HG02970 (cell line): Measurements from ENCODE around the gene ZYG11A.
"Not testable (repeated sequence)": the region's sequence is repeated elsewhere in the genome, so short reads cannot be mapped to it uniquely, and the experiment has no call there.

Experiments used
- ATAC-seq: cut with Tn5 transposase; IDR thresholded peaks from one replicate; pipeline ENCODE4 v1.9.1; 2021; ENCODE audit warnings: mild to moderate bottlenecking, moderate library complexity, moderate number of reproducible peaks; ENCODE audit not compliant: unreplicated experiment, low FRiP score

The ZYG11A gene

DNA sequence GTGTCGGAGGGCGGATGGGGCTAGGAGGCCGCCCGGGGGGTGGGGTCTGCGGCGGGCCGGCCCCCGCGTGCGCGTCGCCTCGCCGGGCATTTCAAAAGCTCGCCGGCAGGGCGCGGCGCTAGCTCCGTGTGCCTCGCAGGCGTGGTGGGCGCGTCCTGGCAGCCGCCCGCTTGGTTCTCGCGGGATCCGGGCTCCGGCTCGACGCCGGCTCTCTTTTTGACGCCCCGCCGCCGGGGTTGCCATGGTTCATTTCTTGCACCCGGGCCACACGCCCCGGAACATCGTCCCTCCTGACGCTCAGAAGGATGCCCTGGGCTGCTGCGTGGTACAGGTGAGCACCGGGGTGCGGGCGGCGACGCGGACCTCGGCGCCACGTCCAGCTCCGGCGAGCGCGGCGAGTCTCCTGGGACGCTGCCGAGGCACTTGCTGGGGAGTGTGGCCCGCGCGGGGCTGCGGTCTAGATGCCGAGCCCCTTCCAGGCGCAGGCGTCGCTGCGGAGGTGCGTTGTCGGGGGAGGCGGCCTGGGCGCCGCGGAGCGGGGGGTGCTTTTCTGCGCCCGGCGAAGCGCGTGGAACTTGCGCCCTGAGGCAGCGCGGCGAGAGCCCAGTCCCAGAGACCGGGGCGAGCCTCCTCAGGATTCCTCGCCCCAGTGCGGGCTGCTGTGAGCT, at the start of gene ZYG11A:
Gene ZYG11A (plus strand): TSS at position 118 of the 668 bp plus-strand sequence. CDS start 124 bp downstream, at position 242.
- ATAC-seq: peak; percentile 59

DNA sequence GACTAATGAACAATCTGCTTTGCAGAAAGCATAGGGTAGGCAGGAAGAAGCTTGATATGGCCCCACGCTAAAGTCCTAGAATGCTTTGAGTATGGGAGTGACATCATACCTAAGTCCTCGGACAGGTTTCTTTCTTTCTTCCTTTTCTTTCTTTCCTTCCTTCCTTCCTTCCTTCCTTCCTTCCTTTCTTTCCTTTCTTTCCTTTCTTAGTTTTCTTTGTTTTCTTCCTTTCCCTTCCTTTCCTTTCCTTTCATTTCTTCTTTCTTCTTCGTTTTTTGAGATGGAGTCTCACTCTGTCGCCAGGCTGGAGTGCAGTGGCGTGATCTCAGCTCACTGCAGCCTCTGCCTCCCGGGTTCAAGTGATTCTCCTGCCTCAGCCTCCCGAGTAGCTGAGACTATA, 48.8 kb upstream of the ZYG11A start:
- not testable (repeated sequence) for ATAC-seq

DNA sequence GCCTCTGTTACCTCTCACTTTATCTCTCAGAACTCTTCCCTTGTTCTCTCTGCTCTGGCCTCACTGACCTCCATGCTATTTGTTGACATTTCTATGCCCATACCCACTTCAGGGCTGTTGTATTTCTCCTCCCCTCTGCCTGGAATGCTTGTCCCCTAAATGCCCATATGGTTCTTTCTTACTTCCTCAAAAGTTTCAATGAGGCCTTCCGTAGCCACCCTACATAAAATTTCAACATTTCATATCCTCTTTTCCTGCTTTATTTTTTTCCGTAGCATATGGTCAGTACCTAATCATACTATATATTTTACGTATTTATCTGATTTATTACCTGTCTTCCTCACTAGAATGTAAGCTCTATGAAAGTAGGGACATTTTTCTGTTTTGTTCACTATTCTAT, 47.1 kb upstream of the ZYG11A start:
- no peak for ATAC-seq

GRCh38 chr1:52798331-52798730, 44.2 kb upstream of the ZYG11A start:
- ATAC-seq: no peak

GRCh38 chr1:52801011-52801410, 41.5 kb upstream of the ZYG11A start:
- no peak for ATAC-seq

- ATAC-seq: not testable (repeated sequence)
These were observed 38.5 kb upstream of the ZYG11A start for GRCh38 chr1:52804083-52804482.

- no peak for ATAC-seq
These were observed 28.1 kb upstream of the ZYG11A start for GRCh38 chr1:52814465-52814864.

GRCh38 chr1:52820830-52821229, 21.7 kb upstream of the ZYG11A start:
- ATAC-seq: not testable (repeated sequence)

DNA sequence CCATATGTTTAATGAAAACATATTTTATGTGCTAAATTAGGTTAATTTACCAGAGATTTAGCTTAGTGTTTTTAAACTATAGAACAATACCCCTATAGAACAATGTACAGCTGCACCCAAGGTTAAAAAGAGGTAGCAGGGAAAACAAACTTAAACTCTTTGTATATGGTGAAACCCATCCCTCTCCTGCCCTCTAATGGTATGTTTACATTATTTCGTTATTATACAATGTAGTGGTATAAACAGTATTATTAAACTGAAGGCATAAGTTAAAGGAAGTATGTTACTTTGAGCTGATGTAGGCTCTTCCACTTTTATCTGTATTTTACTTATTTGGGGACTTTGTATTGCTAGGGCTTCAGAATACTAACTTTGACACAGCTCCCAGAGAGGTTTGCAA, 16.7 kb upstream of the ZYG11A start:
- ATAC-seq: no peak

DNA sequence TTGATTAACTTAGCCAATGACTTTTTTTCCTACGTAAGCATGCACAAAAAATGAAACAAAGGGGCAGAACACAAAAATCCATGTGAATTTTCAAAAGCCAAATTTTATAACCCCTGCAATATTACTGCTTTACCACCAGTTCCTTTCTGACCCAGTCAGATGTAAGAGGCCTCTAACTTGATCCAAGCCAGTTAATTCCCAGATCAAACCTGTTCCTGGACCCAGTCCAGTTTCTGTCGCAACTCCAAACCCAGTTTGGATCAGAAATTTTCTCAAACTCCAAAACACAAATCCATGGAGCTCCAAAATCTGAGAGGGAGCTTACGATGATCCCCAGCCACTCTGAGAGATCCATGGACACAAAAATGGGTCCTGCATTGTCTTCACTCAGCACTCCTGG, 7.8 kb upstream of the ZYG11A start:
- no peak for ATAC-seq

DNA sequence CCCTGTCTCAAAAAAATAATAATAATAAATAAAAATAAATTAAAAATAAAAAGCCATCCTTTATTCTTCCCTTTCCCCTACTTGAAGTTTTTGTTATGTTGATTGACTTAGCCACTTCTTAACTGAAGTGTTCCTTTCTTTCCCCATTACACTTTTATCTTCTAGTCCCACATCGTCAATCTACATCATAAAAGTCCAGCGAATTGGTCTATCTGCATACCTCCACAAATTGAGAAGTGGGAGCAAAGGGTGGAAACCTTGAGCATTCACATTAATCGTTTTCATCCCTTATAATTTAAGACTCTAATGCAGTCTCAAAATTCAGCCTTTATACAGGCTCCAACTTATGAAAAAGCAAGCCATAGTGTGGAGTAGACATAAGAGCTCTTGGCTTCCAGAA, 6.5 kb upstream of the ZYG11A start:
- ATAC-seq: no peak

DNA sequence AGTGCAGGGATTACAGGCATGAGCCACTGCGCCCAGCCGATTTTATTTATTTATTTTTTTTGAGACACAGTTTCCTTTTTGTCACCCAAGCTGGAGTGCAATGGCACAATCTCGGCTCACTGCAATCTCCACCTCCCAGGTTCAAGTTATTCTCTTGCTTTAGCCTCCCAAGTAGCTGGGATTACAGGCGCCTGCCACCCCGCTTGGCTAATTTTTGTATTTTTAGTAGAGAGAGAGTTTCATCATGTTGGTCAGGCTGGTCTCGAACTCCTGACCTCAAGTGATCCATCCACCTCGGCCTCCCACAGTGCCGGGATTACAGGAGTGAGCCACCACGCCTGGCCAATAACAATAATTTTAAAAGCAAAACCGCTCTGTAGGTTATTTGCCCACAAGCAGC, 3.4 kb upstream of the ZYG11A start:
- ATAC-seq: not testable (repeated sequence)

DNA sequence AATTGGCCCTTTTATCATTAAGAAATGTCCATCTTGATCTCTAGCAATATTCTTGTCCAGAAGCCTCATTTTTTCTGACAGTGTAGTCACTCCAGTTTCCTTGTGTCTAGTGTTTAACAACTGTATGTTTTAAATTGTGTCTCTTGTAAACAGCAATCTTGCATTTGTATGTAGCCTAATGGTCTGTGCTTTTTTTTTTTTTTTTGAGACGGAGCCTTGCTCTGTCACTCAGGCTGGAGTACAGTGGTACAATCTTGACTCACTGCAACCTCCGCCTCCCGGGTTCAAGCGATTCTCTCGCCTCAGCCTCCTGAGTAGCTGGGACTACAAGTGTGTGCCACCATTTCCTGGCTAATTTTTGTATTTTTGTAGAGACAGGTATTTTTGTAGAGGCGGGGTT, 2.6 kb downstream of the ZYG11A start:
- ATAC-seq: not testable (repeated sequence)

DNA sequence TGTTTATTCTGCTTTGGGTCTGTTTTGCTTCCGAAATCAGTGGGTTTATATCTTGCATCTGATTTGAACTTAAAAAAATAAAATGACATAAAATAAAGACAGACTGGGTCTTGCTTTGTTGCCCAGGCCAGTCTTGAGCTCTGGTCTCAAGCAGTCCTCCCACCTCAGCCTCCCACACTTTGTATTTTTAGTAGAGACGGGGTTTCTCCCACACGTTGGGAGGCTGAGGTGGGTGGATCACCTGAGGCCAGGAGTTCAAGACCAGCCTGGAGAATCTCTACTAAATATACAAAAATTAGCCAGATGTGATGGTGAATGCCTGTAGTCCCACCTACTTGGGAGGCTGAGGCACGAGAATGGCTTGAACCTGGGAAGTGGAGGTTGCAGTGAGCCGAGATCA, 5.9 kb downstream of the ZYG11A start:
- no peak for ATAC-seq

DNA sequence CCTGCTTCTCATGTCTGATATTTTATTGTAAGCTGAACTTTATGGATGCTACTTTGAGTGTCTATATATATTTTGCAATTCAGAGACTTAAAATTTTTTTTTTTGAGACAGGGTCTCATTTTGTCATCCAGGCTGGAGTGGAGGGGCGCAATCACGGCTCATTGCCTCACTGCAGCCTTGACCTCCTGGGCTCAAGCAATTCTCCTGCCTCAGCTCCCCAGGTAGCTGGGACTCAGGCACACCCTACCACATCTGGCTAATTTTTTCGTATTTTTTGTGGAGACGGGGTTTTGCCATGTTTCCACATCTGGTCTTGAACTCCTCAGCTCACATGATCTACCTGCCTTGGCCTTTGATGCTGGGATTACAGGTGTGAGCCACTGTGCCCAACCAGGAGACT, 8.4 kb downstream of the ZYG11A start:
- no peak for ATAC-seq

DNA sequence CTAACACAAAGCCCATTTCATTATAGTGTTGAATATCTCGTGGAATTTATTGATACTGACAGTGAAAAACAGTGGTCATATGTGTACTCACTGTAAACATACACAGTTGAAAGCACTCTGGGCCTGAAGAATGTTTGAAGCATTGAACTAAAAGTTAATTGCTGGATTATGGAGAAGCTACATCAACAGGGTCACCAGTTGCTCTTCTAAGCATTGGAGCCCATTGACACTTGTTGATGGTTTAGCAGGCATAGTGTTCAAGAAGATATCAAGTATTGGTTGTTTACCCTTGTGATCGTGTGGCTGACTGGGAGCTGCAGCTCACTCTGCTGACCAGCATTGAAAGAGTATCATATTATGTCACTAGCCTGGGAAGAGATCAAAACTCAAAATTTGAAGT, 10.3 kb downstream of the ZYG11A start:
- ATAC-seq: no peak

DNA sequence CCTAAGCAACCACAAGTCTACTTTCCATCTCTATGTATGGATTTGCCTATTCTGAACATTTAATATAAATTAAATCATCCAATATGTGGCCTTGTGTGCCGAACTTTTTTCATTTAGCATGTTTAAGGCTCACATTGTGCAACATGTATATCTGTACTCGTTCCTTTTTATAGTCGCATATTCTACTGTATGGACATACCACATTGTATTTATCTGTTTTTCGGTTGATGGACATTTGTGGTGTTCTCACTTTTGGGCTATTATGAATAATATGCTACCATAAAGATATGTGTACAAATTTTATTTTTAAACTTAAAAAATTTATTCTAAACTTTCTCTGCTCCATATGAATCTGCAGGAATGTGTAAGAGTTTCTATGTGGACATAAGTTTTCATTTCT, 13.0 kb downstream of the ZYG11A start:
- ATAC-seq: no peak

GRCh38 chr1:52856026-52856425, 13.5 kb downstream of the ZYG11A start:
- ATAC-seq: no peak

DNA sequence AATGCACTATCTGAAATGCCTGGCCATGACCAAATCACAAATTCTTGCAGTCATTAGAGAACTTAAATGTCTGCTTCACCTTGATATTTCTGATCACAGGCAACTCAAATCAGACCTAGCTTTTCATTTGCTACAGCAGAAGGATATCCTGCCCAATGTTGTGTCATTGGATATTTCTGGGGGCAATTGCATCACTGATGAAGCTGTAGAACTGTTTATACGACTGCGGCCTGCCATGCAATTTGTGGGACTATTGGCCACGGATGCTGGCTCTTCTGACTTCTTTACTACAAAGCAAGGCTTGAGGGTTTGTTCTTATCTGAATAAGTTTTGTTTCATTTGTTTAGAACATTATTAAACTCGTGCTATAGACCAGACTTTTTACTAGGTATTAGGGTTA, 14.9 kb downstream of the ZYG11A start:
- ATAC-seq: no peak

DNA sequence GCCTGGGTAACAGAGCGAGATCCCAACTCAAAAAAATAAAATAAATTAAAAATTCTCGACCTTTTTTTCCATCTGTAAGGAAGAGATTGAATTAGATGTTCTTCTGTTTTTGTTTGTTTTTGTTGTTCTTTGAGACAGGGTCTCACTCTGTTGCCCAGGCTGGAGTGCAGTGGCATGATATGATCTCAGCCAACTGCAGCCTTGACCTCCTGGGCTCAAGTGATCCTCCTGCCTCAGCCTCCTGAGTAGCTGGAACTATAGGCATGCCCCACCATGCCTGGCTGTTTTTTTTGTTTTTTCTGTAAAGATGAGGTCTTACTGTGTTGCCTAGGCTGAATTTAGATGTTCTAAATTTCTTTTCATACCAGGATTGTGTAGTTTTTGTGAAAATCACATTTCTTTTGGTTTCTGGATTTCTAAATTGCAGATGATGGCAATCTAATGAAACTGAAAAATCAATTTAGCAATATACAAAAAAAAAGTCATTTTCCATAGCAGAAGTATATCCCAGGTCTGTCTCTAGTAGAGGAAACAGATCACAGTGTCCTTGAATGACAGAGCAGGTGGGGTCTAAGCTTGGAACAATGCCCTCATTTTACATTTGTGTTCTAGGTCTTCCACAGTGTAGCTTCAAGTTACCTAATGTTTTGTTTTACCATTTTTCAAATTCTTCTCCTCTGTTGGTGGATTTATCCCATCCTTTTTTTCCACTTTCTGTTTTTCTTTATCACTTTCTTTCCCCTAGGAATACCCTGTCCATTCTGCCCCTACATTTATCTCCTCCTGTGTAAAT, 20.3 kb downstream of the ZYG11A start:
- ATAC-seq: no peak

GRCh38 chr1:52867087-52867863, 24.7 kb downstream of the ZYG11A start:
- ATAC-seq: no peak
